NCI-H2196 (cell line): ENCODE results near the gene HPSE2.
"Not testable (repeated sequence)": the region's sequence is repeated elsewhere in the genome, so short reads cannot be mapped to it uniquely, and the experiment has no call there.

Source experiments
- DNase-seq: peaks from one replicate; lab custom pipeline; 2025; ENCODE audit not compliant: unreplicated experiment; lab: John Stamatoyannopoulos, UW

Gene HPSE2

DNA sequence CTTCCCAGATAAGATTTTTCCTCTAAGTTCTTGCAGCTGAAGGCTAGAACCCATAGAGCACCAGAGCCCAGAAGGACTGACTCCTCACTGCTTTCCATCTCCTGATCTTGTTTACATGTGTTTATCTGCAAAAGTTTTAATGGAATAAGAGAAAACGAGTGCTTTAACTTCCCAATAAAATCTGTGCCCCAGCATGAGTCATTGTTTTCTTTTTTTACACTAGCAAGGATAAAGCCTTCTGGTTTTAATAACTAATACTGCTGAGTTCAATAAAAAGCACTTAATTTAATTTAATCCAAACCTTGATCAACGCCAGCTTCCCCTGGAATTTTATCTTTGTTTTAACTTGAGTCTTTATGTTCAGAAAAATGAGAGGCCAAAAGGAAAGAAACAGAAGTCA is 227.6 kb downstream of the HPSE2 start:
- DNase-seq: no peak

DNA sequence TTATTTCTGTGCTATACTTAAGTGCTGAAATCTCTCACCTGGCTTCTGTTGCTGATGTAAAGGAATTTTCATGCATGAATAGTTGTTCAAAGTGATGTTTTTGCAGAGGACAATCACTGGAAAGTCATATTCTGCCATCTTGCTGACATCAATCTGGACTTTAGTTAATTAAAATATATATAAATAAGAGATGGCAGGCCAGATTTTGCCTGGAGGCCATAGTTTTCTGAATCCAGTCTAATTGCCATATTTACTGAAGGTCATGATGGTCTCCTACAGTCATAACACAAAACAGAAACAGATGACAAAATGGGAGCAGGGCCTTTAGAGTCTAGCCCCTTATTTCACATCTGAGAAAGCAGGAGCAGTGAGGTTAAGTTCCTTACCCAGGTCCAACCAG is 228.2 kb downstream of the HPSE2 start:
- DNase-seq: no peak

DNA sequence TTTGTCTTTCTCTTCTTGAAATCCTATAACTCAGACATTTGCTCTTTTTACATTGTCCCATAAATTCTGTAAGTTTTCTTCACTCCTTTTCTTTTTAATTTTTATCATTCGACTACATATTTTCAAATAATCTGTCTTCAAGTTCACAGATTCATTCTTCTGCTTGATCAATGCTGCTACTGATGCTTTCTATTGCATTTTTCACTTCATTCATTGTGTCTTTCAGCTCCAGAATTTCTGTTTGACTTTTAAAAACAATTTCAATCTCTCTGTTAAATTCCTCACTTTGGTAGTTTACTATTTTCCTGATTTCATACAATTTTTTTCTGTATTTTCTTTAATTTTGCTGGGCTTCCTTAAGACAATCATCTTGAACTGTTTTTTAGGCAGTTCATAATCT is 230.4 kb downstream of the HPSE2 start:
- DNase-seq: no peak

DNA sequence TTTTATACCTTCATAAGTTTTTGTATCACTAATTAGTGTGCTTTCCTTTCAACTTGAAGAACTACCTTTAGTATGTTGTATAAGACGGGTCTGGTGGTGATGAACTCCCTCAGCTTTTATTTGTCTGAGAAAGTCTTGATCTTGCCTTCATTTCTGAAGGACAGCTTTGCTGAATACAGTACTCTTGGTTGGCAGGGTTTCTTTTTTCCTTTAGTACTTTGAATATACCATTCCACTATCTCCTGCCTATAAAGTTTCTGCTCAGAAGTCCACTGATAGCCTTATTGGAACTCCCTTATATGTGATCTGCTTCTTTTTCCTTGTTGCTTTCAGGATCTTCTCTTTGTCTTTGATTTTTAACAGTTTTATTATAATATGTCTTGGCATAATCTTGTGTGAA is 230.9 kb downstream of the HPSE2 start:
- DNase-seq: no peak

DNA sequence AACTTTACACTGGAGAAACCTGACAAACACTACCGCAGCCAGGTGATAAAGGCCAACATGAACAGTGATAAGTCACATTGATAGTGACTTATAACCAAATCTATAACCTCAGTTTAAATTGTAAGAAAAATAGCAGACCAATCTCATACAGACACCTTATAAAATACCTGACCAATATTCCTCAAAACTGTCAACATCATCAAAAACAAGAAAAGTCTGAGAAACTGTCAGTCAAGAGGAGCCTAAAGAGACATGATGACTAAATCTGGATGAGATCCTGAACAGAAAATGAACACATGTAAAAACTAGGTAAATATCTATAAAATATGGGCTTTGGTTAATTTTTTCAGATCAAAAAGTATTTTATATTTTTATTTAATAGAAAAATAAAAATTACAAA is 233.3 kb downstream of the HPSE2 start:
- no peak for DNase-seq

DNA sequence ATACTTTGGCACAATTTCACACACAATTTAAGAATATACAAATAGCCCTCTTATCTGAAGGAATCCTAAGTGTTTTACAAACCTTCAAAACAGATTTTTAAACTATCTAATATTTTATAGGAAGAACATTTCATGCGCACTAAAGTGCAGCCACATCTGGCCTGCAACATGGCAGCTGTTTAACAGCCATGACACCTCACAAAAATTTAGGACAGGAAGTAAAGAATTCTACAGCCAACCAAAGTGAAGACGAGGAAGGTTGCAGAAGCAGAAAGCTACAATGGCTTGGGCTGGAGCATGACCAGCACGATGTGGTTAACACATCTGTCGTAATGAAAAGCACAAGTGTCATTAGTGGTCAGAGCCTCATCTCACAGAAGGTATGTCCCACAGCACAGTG is 238.1 kb downstream of the HPSE2 start:
- DNase-seq: no peak

DNA sequence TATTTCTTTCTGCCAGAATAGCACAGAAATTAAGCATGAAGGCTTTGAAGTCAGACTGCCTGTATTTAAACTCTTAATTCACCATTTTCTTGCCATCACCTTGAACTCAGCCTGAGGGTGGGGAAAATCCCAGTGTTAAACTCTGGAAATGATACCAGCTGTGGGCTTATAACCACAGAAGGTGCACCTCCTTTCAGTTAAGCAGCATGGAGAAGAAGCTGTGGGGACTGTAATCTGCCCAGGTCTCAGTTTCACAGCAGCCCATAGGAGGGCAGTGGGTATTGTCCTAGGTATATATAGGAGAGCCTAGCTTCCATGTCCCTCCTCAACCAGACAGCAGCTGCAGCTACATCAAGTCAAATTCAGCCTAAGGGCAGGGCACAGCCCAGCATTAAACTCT is 241.6 kb downstream of the HPSE2 start:
- no peak for DNase-seq

DNA sequence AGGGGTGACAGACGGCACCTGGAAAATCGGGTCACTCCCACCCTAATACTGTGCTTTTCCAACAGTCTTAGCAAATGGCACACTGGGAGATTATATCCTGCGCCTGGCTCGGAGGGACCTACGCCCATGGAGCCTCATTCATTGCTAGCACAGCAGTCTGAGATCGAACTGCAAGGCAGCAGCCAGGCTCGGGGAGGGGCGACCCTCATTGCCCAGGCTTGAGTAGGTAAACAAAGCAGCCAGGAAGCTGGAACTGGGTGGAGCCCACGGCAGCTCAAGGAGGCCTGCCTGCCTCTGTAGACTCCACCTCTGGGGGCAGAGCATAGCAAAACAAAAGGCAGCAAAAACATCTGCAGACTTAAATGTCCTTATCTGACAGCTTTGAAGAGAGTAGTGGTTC is 251.9 kb downstream of the HPSE2 start:
- DNase-seq: not testable (repeated sequence)

DNA sequence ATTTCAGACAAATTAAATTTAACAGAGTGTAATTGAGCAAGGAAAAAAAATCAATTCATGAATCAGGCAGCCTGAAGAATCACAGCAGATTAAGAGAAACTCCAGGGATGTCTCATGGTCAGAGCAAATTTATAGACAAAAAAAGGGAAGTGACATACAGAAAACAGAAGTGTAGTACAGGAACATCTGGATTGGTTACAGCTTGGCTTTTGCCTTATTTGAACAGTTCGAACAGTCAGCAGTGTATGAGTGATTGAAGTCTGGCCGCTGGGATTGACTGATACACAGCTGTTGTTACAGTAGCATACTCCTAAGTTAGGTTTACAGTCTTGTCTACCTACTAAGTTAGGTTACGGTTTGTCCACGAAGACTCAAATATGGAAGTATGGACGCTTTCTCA is 255.3 kb downstream of the HPSE2 start:
- DNase-seq: no peak

DNA sequence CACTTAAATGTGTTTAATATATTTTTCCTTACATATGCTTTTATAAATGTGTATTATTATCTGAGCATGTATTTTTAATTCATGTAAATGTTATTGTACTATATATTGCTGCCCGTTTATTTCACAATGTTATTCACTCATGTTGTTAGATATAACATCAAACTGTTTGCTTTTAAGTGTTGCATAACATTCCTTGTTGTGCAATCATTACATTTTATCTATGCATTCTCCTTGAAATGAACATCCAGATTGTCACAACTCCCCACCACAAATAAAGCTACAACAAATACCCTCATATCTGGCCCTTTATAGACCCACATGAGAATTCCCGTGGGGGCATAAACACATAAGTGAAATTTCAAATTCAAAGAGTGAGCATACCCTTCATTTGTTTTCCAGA is 264.2 kb downstream of the HPSE2 start:
- DNase-seq: no peak

DNA sequence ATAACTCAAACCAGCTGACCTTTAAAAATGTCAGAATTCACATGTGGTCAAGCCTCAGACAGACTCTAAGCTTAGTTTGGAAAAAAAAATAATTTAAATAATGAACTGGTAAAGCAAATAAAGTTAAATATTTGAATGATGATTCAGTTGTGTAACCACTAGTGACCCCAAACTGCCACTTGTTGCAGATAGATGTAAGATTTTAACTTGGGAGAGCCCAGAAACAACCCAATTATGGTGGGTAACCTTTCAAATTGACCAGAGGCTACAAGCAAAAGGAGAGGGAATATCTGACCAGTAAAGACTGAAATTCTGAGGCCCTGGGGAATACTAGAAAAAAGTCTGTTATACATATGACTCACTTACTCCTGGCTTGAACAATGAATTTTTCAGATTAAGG is 268.1 kb downstream of the HPSE2 start:
- no peak for DNase-seq

DNA sequence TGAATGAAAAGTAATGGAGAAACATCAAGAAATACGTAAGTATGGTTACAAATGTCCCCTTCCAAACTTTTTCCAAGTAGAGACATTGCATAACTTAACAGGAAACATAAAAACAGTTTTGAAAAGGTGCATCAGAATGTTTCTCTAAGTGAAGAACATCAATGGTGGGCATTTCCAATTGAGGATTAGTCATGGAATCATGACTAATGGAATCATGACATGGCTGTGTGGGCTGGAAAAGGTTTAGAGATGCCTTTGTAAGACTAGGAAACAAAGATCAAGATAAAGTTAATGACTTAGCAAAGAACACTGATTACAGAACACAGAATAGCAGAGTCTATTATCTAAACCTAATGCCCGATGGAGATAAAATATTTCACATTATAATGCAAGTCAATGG is 272.0 kb downstream of the HPSE2 start:
- DNase-seq: no peak

DNA sequence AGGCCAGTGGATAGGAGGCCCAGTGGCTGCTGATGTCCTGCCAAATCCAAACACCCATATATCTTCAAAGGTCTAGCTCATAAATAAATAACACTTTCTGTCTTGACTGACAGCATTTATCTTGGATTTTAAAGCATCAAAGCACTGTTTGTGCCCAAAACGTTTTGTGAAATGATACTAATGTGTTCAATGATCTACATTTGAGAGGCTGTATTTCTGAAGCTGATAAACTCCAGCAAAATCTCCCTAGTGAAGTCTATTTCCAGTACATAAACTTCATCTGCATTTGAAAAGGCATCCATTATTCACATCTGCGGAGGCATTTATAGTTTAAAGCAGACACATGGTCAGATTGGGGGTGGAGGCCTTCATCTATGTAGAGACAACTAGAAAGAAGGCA is 276.3 kb downstream of the HPSE2 start:
- DNase-seq: no peak

DNA sequence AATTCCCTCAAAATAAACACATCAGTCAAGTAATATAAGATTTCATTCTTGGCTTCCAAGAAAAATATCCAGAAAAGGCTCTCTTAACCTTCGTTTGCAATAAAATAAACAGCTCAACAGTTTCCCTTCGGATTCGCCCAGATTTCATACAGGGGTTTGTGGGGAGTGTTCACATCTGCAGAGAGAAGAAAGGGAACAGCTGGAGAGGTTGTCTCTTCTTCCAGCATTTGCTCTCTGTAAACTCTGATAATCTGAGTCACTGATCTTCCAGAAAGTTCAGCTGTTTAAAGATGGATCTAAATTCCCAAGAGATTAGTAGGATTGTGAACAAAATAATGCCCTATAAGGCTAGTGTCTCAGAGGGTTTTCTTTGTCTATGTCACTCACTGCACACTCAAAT is 277.9 kb downstream of the HPSE2 start:
- DNase-seq: no peak

DNA sequence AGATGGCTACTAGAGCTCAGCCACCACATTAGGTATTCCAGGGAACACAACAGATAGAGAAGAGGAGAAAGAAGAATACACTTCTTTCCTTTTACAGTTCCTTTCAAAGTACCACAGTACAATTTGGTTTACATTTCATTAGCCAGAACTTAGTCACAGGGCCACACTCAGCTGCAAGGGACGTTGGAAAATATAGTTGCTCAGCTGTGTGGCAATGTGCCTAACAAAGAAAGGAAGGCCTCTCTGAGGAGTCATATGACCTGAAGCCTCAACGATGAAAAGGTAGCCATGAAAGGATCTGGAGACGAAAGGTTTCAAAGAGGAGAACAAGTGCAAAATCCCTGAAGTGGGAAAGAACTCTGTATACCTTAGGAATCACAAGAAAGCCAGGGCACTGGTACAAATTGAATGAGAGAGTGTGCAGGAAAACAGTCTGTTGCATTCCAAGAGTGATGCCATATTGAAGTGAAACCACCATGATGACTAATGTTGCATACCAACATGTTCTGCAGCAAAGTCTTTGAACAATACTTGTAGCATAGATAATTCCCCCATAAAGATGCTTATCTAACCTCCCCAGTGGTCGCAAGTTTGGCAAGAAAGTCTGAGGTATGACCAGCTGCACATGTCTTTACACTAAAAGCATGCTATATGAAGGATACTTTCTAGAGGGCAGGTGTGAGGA is 278.9 kb downstream of the HPSE2 start:
- no peak for DNase-seq

DNA sequence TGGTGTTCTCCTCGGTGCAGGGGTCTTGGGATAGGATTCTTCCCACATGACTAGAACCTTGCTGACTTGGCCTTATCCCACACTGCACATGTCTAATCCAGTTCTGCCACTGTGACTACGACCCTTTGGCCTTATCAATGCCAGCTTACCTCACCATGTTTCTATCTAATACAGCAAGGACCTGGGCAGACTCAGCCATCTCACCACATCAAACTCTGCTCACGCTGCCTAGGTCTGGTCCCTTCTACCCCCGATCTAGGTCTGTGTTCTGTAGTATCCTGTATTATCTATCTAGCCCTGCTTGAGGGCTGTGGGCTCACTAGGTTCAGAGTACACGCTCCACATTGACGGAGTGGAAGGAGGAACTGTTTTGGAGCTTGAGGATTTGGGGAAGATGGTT is 282.4 kb downstream of the HPSE2 start:
- no peak for DNase-seq

DNA sequence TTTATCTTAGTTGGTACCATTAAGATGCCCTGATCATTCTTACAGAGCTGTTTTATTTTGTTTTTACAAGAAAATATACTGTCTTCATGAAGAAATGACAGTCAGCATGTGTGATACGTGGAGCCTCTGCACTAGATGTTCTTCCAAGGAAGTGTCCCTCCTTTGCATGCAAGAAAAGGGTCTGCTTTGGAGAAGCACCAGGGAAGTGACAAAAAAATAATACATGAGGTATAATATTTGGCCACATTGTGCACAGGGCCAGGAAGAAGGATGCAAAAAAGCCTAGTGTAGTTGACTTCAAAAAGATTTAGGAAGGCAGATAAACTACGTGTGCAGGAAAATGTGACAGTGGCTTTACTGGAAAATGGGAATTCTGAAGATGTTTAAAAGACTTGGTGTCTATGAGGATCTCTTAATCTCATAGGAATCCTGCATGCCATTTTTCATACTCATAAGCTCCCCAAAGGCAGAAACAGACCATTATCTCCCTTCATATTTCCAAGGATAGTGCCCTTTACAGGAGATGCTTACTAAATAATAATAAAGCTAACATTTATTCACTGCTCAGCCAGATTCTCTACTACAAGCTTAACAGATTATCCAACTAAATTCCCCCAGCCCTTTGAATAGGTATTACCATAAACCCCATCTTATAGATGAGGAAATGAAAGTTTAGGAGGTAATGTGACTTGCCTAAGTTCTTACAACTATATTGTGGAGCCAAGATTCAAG is 284.2 kb downstream of the HPSE2 start:
- no peak for DNase-seq

DNA sequence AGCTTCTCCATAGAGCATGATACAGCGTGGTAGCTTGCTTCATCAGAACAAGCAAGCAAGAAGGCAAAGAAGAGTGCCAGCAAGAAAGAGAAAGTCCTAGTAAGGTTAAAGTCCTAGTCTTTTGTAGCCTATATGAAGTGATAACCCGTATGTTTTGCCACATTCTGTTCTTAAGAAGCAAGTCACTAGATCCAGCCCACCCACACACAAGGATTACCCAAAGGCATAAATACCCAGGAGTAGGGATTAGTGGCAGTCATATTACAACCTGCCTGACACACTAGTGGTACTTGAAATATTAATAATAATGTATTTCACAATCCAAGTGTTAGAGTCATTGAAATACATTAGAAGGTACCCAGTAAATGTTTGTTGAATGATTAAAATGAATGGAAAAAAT is 285.5 kb downstream of the HPSE2 start:
- DNase-seq: no peak

DNA sequence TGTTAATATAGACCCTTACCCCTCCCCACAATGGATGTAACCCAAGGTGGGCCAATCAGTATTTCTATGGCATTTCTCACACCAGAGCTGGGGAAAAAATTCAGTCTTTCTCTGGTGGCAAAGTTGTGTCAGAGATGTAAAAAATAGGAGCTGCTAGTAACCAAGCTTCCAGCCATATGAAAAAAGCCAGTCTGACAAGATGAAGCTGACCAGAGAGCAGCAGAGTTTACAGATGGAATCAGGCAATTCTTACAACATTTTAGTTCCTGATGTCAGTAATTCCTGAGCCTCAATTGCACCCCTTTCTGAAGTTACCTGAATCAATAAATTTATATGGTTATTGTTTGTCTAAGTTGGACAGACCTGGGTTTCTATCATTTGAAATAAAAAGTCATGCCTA is 286.3 kb downstream of the HPSE2 start:
- DNase-seq: no peak

DNA sequence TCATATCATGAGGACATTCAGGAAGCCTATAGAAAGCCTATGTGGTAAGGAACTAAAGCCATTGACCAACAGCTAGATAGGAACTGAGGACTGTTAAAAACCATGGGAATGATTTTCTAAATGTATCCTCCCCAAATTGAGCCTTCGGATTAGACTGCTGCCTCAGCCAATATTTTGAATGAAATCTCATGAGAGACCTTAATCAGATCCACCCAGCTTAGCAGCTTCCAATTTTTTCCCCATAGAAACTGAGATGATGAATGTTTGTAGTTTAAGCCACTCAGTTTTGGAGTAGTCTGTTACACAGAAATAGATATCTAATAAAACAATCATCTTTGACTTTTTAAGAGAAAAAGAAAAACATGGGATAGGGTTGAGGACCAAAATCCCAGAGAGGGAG is 292.0 kb downstream of the HPSE2 start:
- DNase-seq: no peak

DNA sequence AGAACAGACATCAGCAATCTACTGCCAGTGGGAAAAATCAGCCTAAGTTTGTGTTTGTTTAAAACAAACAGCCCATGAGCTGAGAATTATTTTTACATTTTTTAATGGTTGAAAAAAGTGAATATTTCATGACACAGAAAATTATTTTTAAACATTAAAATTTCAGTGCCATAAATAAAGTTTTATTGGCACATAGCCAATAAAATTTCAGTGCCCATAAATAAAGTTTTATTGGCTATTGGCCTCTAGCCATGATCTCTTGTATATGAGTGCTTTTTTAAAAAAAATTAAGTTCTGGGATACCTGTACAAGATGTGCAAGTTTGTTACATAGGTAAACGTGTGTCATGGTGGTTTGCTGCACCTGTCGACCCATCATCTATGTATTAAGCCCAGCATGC is 305.9 kb downstream of the HPSE2 start:
- no peak for DNase-seq

DNA sequence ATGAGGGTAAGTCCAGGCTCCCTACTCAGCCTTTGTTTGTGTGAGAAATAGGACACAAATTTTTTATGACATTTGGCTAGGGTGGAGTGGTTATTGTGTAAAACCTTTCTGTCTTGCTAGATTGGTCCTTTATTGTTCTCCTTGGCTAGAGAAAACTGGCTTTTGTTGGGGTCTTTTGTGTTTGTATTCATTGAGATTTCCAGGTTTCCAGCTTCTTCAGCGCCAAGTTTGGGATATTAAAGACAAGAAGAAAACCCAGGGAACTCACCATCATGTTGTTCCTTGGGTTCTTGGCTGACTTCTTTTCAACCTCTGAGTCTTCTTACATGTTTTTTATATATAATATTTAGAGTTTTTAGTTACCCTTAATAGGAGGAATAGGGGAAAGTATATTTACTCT is 310.0 kb downstream of the HPSE2 start:
- DNase-seq: no peak

DNA sequence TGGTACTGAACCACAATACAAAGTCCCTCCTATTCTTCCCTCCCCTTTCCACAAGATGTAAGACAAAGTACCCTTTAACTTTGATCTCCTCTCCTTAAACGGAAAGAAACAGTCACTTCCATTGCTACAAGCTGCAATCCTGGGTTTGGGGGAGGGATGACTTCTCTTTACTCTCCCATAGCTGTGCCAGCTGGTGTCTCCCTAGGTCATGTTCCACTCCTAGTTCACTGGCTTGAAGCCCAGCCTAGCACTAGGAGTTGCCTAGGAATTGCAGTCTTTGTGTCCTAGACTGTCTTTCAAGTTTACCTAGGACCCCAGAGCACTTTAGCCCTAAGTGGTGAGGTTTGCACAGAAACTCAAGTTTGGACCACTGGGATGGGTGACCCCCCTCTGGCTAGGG is 311.1 kb downstream of the HPSE2 start:
- DNase-seq: peak; percentile 50
